Activated T-cell treated with anti-CD3 and anti-CD28 coated beads, Interleukin-2, amount 50 U/mL, for 24 hours (primary cell): ENCODE data around the gene SETD6.

Experiments used
- DNase-seq: peaks from one replicate; pipeline ENCODE4 v3.0.0-alpha.2; 2020
- H3K27ac Mint-ChIP-seq: 2 replicates; pipeline ENCODE4 v1.8.0; 2020; ENCODE audit warnings: mild to moderate bottlenecking, mixed read lengths
- H3K27me3 Mint-ChIP-seq: 2 replicates; pipeline ENCODE4 v1.8.0; 2020; ENCODE audit warnings: mixed read lengths
- H3K36me3 Mint-ChIP-seq: 2 replicates; pipeline ENCODE4 v1.8.0; 2020; ENCODE audit warnings: low read depth, mixed read lengths
- H3K4me1 Mint-ChIP-seq: 2 replicates; pipeline ENCODE4 v1.8.0; 2020; ENCODE audit warnings: low read depth, mixed read lengths
- H3K4me3 Mint-ChIP-seq: 2 replicates; pipeline ENCODE4 v1.8.0; 2020; ENCODE audit warnings: mild to moderate bottlenecking, moderate library complexity, mixed read lengths
- H3K9me3 Mint-ChIP-seq: 2 replicates; pipeline ENCODE4 v1.8.0; 2020; ENCODE audit warnings: mixed read lengths

SETD6 gene

DNA sequence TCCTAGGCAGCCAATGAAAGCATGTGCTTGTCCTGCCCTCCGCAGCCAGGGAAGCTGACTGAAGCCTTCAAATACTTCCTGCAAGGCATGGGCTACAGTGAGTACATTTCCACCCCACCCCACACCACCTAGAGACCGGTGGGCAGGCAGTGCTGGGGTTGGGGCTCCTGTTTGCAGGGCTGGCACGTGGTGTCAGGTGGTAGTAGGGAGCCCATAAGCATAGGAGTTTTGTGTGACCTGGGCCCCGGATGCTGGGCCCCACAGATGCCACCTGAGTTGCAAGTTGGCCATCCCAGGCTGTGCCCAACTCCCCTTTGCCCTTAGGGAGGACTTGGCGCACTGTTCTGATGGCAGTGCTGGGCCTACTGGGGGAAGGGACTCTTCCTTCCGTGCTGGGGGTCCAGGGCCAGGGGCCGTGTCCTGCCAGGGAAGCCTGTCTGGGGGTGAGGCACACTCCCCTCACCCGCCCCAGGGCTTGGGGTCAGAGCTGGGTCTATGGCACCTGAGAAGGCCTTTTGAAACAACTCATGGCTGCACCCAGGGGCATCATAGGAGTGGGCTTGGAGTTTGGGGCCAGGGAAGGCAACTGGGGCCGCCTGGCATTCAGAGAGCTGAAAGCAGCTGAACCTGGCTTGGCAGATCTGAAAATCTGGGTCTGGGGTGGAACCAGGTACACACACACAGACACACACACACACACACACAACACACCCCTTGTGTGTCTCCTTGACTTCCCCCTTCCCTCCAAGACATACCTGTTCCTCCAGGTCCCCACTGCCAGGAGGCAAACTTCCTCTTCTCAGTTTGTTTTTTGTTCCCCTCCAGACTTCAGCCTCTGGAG is 5.8 kb upstream of the SETD6 start:
- no peaks in the 10 kb centered on the region for H3K27me3 Mint-ChIP-seq
- DNase-seq = peak; percentile 24
- peaks cover 9% of the 10 kb centered on the region for H3K4me1 Mint-ChIP-seq
- H3K36me3 Mint-ChIP-seq = peaks cover 21% of the 10 kb centered on the region
- no peak overlapping the region for H3K4me3 Mint-ChIP-seq
- no peak overlapping the region for H3K27ac Mint-ChIP-seq
- H3K9me3 Mint-ChIP-seq = no peaks in the 10 kb centered on the region

DNA sequence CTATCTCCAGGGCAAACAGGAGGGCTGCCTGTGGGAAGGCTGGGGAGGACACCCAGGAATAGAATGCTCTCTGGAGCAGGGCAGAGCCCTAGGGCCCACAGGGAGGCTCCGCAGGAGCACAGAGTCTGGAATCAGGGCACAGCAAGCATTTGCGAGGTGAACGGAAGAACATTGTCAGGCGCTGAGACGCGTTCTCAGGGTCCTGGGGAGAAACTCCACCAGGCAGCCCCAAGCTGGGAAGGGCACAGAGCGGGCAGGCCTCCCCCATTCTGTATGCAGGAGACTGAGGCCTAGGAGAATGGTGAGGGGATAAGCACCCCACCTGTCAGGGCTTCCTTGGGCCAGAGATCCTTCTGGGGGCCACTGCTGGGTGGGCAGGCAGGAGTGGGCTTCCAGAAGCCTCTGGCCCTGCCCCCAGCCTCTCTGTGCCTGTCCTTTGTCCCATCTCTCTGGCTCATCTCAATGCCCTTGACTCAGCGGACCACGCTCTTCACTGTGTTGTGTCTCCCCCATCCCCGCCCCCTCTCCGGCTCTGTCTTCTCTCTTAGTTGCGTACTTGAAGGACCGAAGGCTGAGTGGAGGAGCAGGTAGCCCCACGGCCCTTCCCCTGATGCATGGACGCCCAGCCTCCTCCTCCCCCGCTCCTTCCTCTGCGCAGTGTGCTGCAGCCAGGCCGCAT is 5.1 kb upstream of the SETD6 start:
- DNase-seq = peak; percentile 23
- H3K4me1 Mint-ChIP-seq = peaks cover 16% of the 10 kb centered on the region
- no peaks in the 10 kb centered on the region for H3K27me3 Mint-ChIP-seq
- H3K9me3 Mint-ChIP-seq = no peaks in the 10 kb centered on the region
- H3K36me3 Mint-ChIP-seq = peaks cover 27% of the 10 kb centered on the region
- H3K4me3 Mint-ChIP-seq = no peak overlapping the region
- H3K27ac Mint-ChIP-seq = peak overlapping the region; percentile 71

DNA sequence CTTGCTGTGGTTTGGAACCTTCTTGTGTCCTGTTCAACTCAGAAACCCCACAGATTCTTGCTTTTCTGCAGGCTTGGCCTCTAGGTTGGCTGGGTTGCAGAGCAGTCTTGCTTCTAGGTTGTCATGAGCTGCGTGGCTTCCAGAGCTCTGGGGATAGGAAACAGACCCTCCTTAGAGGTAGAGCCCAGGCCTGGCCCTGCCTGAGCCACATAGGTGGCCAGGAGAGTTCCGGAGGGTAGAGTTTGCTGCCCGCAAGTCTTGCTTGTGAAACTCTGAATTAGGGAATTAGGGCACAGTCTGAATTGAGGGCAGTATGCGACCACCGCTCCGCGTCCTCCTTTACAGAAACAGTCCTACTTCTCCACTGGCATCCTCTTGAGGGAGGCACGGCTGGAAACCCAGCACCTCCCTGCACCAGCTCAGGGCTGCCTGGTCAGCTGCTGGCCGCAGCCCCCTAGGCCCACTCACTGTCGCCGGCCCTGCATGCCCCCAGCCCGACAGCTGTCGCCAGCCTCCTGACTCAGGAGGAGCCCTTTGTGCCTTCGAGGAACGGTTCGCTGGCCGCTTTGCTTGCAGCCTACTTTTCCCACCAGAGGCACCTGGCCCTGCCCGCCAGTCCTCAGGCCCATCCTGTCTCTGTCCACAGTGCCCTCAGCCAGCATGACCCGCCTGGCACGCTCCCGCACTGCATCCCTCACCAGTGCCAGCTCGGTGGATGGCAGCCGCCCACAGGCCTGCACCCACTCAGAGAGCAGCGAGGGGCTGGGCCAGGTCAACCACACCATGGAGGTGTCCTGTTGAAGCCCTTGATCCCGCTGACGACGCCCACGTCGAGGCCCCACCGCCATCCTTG is 4.3 kb upstream of the SETD6 start:
- no peak overlapping the region for H3K4me3 Mint-ChIP-seq

DNA sequence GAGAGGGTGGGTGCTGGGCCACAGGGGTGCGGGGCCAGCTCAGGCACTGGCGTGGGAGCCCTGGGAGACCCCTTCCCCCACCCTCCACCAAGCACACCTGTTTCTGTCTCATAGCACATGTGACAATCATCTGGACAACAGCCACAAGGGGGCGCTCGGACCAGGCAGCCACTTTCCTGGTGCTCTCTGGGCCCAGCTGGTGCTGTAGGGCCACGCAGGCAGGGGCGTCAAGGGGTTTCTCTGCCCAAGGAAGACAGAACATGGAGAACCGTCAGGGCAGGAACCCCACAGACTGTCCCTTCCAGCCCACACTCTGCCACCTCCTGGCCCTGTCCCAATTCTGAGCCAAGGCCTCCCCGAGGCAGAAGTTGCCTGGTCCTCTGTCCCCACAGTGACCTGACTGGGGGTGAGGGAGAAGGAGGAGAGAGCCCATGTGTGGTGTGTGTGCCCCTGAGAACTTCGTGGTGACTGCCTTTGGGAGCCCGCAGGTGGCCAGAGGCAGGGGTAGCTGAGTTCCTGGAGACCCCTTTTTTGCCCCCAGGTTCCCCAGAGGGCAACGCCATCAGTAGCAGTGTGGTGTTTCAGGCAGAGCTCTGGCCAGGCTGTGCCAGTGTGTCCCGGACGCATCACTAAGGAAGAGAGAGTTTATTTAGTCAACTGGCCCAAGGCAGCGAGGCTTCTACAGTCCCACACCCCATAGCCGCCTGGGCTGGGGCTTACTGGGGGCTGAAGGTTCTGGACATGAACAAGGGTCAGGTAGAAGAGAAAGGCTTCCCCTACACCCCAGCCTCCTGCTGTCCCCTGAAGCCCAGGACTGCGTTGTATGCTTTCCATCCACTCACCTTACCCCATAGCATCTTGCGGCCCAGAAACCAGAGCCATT is 3.1 kb upstream of the SETD6 start:
- H3K36me3 Mint-ChIP-seq = peaks cover 42% of the 10 kb centered on the region
- no peaks in the 10 kb centered on the region for H3K27me3 Mint-ChIP-seq
- H3K4me3 Mint-ChIP-seq = no peak overlapping the region
- DNase-seq = peak; percentile 88
- H3K27ac Mint-ChIP-seq = peak overlapping the region; percentile 66
- no peaks in the 10 kb centered on the region for H3K9me3 Mint-ChIP-seq
- H3K4me1 Mint-ChIP-seq = peaks cover 27% of the 10 kb centered on the region

More for the DNA sequence above, 4.3 kb upstream of the SETD6 start:
- peak overlapping the region; percentile 71 for H3K27ac Mint-ChIP-seq
- peak; percentile 29 for DNase-seq
- H3K4me1 Mint-ChIP-seq = peaks cover 16% of the 10 kb centered on the region
- no peaks in the 10 kb centered on the region for H3K27me3 Mint-ChIP-seq
- no peaks in the 10 kb centered on the region for H3K9me3 Mint-ChIP-seq
- peaks cover 30% of the 10 kb centered on the region for H3K36me3 Mint-ChIP-seq

DNA sequence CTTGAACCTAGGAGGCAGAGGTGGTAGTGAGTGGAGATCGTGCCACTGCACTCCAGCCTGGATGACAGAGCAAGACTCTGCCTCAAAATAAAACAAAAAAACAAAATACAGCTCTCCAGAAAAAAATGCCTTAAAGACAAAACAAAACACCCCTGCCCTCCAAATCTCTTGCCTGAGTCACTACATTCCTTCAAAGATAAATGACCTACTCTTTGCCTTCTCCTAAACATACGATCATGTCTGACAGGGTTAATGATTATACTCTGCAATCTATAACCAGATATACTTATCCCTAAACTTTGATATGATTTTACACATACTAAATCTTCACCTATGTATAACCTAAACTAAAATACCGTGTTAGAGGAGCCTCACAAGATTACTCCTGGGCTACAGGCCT is 1.4 kb upstream of the SETD6 start:
- no peak for DNase-seq
- H3K36me3 Mint-ChIP-seq = peaks cover 59% of the 10 kb centered on the region
- H3K27ac Mint-ChIP-seq = no peak overlapping the region
- peaks cover 40% of the 10 kb centered on the region for H3K4me1 Mint-ChIP-seq
- peak overlapping the region; percentile 9 for H3K4me3 Mint-ChIP-seq
- no peaks in the 10 kb centered on the region for H3K27me3 Mint-ChIP-seq
- no peaks in the 10 kb centered on the region for H3K9me3 Mint-ChIP-seq

DNA sequence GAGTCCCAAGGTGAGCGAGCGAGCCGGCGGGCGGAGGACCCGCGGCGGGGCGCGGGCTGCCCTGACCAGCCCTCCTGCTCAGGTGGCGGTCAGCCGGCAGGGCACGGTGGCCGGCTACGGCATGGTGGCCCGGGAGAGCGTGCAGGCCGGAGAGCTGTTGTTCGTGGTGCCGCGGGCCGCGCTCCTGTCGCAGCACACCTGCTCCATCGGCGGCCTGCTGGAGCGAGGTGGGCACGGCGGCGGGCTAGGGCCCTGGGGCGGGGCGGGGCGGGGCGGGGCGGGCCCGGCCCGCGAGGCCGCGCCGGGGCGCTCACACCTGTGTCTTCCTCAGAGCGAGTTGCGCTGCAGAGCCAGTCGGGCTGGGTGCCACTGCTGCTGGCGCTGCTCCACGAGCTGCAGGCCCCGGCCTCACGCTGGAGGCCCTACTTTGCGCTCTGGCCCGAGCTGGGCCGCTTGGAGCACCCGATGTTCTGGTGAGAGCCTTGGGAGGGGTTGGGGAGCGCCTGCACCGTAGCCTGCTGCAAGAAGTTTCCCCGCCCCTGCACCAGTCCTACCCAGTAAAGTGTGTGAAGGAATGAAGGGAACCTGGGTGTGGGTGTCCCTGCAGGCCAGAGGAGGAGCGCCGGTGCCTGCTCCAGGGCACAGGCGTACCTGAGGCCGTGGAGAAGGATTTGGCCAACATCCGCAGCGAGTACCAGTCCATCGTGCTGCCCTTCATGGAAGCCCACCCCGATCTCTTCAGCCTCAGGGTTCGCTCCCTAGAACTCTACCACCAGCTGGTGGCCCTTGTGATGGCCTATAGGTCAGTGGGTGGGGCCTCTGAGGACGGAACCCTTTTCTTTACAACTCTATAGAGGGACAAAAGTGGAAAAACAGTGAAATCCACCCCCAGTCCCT is 802 bp downstream of the SETD6 start:
- Mint-ChIP-seq H3K27me3 (no peaks in the 10 kb centered on the region), H3K4me3 (peak overlapping the region; percentile 93), H3K9me3 (no peaks in the 10 kb centered on the region), H3K36me3 (peaks cover 74% of the 10 kb centered on the region), H3K27ac (peak overlapping the region; percentile 93), H3K4me1 (peaks cover 52% of the 10 kb centered on the region)
- no peak for DNase-seq

DNA sequence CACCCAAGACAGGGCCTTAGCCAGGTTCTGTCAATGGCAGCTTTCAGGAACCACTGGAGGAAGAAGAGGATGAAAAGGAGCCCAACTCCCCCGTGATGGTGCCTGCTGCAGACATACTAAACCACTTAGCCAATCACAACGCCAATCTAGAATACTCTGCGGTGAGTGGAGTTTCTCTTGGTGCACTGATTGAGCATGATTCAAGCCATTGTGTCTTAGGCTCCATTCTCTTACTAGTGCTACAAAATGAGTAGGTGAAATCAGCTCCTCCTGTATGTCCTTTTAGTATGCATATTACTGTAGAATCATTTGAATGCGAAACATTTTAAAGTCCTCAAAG is 1.4 kb downstream of the SETD6 start:
- peaks cover 77% of the 10 kb centered on the region for H3K36me3 Mint-ChIP-seq
- H3K27me3 Mint-ChIP-seq = no peaks in the 10 kb centered on the region
- peak overlapping the region; percentile 93 for H3K4me3 Mint-ChIP-seq
- peak overlapping the region; percentile 22 for H3K27ac Mint-ChIP-seq
- H3K9me3 Mint-ChIP-seq = no peaks in the 10 kb centered on the region
- DNase-seq = no peak
- peaks cover 52% of the 10 kb centered on the region for H3K4me1 Mint-ChIP-seq

DNA sequence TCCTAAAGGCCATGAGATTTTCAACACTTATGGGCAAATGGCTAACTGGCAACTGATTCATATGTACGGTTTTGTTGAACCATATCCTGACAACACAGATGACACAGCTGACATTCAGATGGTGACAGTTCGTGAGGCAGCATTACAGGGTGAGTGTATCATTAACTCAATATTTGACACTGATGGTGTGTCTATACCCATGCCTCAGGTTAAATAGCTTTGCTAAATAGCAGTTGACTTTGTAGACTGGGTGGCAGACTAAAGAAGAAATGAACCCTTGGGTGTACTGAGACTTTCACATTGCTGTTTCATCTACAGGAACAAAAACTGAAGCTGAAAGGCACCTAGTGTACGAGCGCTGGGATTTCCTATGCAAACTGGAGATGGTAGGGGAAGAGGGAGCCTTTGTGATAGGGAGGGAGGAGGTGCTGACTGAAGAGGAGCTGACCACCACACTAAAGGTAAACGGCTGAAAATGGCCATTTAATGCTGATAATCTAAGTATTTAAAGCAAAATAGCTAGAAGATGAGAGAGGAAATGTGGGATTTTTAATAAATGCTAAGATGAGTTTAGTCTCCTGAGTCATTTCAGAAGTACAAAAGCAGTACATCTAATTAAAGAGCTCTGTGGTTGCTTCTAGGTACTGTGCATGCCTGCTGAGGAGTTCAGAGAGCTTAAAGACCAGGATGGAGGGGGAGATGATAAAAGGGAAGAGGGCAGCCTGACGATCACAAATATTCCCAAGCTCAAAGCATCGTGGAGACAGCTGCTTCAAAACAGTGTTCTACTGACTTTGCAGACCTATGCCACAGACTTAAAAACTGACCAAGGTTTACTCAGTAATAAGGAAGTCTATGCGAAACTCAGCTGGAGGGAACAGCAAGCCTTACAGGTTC is 3.0 kb downstream of the SETD6 start:
- no peaks in the 10 kb centered on the region for H3K27me3 Mint-ChIP-seq
- H3K4me3 Mint-ChIP-seq = no peak overlapping the region
- H3K27ac Mint-ChIP-seq = peak overlapping the region; percentile 79
- peaks cover 47% of the 10 kb centered on the region for H3K4me1 Mint-ChIP-seq
- no peaks in the 10 kb centered on the region for H3K9me3 Mint-ChIP-seq
- DNase-seq = no peak
- H3K36me3 Mint-ChIP-seq = peaks cover 84% of the 10 kb centered on the region

DNA sequence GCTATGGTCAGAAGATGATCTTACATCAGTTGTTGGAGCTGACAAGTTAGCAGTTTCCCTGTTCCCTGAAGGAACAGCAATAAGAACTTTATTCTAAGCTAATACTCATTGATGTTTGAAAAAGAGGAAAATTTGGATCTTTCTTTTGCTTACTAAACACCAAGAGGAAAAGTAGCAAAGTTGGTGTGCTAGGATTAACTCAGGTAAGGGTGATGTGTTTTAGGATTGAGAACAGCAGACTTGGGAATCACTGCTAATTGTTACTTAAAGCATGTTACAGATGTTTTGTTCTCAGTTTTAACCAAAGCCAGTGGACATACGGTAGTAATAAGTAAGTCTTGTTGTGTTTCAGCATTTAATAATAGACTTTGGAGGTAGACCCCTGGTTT is 3.7 kb downstream of the SETD6 start:
- Mint-ChIP-seq H3K4me1 (peaks cover 44% of the 10 kb centered on the region), H3K27ac (peak overlapping the region; percentile 79), H3K9me3 (no peaks in the 10 kb centered on the region), H3K27me3 (no peaks in the 10 kb centered on the region), H3K36me3 (peaks cover 89% of the 10 kb centered on the region), H3K4me3 (no peak overlapping the region)
- DNase-seq = no peak

DNA sequence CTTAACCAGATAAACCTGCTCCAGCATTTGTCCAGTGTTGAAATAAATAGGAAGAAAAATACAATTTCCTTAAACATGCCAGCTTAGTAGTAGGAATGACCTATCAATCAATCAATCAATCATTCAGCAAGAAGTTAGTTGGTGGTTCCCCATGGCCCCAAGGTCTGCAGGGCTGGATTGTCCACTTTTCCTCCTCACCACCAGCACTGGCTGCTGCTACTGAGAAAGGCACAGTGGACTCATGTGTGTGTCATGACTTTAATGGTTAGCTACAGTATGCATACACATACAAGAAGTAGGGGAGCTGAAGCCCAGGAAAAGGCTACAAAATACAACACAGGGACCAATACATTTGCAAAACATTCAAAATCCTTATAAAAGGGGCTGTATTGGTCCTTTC is 4.4 kb downstream of the SETD6 start:
- Mint-ChIP-seq H3K36me3 (peaks cover 95% of the 10 kb centered on the region), H3K9me3 (no peaks in the 10 kb centered on the region), H3K27ac (peak overlapping the region; percentile 59), H3K4me3 (no peak overlapping the region), H3K27me3 (no peaks in the 10 kb centered on the region), H3K4me1 (peaks cover 42% of the 10 kb centered on the region)
- no peak for DNase-seq

DNA sequence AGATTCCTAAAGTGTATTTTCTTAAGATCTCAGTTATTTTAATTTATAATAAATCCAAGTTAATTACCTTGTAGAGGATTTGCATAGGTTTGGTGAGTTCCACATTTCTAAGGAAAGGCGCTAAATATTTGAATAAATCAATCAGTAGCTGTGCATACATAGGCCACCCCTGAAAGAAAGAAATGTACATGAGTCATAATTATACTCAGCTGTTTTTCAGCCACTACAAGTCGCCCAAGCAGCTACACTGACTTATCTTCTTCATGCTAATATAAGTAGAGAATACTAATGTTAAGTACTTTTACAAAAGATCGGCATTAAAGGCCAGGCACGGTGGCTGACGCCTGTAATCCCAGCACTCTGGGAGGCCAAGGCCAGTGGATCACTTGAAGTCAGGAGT is 14.9 kb downstream of the SETD6 start:
- H3K9me3 Mint-ChIP-seq = no peaks in the 10 kb centered on the region
- H3K36me3 Mint-ChIP-seq = peaks cover 97% of the 10 kb centered on the region
- peaks cover 2% of the 10 kb centered on the region for H3K4me1 Mint-ChIP-seq
- DNase-seq = no peak
- no peak overlapping the region for H3K4me3 Mint-ChIP-seq
- H3K27ac Mint-ChIP-seq = no peak overlapping the region
- H3K27me3 Mint-ChIP-seq = no peaks in the 10 kb centered on the region

DNA sequence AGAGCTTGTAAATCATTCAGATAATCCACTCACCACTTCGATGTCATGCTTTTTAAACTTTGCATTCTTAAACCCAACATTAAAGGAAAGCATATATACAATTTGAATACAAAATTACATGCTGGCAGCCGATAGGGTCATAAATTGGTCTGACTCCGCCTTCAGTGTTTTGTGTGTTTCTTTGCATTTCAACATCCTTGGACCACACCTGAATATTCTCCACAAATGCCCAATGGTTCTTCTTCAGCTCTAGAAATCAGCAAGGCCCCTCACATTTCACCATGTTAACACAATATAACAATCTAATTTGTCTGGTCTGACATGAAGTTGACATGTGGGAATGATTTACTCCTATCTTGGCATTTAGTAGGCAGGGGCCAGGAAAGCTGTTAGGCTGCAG is 17.1 kb downstream of the SETD6 start:
- Mint-ChIP-seq H3K27ac (peak overlapping the region; percentile 18), H3K27me3 (no peaks in the 10 kb centered on the region), H3K4me1 (peaks cover 2% of the 10 kb centered on the region), H3K36me3 (peaks cover 97% of the 10 kb centered on the region), H3K4me3 (no peak overlapping the region), H3K9me3 (no peaks in the 10 kb centered on the region)
- DNase-seq = no peak
